Activated gamma-delta T cell treated with anti-CD3 and anti-CD28 coated beads, Interleukin-2, amount 50 U/mL, for 16 hours (primary cell): ENCODE data around the gene NRG2.
A peak's percentile ranks its signal among the peaks of the same experiment; 100 is the strongest.

ENCODE experiments used
- DNase-seq: peaks from one replicate; pipeline ENCODE4 v3.0.0-alpha.2; 2020; ENCODE audit warnings: low read depth

Gene NRG2

GRCh38 chr5:140042643-140043507, at the start of gene NRG2:
Gene NRG2 (minus strand): TSS chr5:140043299.
- DNase-seq: peak; percentile 21

DNA sequence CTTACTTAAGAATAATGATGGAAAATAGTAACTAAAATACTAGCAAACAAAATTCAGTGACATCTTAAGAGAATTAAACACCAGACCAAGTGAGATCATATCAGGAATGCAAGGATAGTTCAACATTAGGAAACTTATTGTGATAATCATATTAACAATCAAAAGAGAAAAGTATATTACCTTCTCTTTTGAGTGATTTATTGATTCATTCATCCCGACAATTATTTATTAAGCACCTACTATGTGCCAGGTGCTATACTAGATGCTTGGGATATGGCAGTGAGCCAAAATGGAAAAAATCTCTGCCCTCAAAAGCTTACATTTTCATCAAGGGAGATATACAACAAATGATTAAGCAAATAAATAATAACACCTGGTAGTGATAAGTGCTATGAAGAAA, 47.2 kb upstream of the NRG2 start:
- no peak for DNase-seq

- no peak for DNase-seq
Measured at GRCh38 chr5:140084541-140084940, 41.4 kb upstream of the NRG2 start.

DNA sequence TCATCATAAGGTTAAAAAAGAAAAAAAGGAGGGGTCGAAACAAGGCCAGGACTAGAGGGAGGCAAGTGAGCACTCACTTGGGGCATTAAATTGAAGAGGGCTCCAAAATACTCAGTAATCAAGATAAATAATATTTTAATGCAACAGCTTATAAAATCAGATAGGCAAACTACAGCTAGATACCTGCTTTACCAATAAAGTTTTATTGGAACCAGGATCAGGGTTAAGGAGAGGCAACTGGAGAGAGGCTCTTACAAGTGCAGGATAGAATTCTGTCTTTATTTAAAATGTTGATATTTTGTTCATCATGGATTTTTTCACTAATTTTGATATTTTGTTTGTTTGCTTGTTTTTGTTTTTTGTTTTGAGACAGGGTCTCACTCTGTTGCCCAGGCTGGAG, 40.6 kb upstream of the NRG2 start:
- no peak for DNase-seq

DNA sequence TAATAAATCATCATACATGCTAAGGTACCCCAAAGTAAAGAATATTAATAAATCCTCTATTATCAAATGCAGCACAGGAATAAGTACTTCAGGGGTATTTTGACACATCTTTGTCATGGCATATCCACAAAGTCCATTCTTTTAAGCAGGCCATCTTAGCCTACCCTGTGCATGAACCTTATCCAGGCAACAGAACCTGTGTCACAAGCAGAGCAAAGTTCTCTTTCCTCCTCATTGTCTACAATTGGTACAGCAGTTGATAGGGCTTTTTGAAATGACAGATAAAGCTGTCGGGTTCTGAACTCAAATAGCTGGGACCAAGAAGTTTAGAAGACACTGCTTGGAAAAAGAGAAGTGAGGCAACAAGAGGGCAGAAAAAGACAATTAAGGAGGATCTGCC, 40.0 kb upstream of the NRG2 start:
- no peak for DNase-seq

- DNase-seq: no peak
Measured at GRCh38 chr5:140076788-140077187, 33.7 kb upstream of the NRG2 start.

- no peak for DNase-seq
Measured at GRCh38 chr5:140076142-140076541, 33.0 kb upstream of the NRG2 start.

DNA sequence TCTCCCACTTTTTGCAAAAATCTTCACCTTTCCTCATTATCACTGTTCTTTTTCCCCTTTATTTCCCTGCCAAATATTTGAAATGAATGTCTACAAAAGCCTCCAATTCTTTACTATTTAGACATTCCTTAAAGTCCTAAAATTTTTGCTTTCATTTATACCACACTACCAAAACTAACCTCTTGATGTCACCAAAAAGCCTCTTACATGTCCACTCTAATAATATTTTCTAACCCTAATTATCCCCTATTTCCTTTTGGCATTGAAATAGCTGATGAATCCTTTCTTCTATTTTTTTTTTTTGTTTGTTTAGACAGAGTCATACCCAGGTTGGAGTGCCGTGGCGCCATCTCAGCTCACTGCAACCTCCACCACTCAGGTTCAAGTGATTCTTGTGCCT, 32.3 kb upstream of the NRG2 start:
- DNase-seq: no peak

GRCh38 chr5:140073296-140073695, 30.2 kb upstream of the NRG2 start:
- DNase-seq: no peak

DNA sequence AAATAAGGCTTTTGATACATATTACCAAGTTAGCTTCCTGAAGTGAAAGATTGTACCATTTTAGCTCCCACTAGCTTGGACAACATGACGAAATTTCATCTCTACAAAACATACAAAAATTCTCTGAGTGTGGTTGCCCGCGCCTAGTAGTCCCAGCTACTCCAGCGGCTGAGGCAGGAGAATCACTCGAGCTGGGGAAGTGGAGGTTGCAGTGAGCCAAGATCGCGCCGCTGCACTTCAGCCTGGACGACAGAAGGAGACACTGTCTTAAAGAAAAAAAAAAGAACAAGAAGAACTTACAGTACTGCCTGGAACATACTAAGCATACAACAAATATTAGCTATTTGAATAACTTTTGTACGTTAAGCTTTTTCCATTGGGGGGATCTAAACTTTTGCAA, 29.7 kb upstream of the NRG2 start:
- no peak for DNase-seq

GRCh38 chr5:140060816-140061215, 17.7 kb upstream of the NRG2 start:
- no peak for DNase-seq

- DNase-seq: no peak
Measured at GRCh38 chr5:140058212-140058932, 15.3 kb upstream of the NRG2 start.

DNA sequence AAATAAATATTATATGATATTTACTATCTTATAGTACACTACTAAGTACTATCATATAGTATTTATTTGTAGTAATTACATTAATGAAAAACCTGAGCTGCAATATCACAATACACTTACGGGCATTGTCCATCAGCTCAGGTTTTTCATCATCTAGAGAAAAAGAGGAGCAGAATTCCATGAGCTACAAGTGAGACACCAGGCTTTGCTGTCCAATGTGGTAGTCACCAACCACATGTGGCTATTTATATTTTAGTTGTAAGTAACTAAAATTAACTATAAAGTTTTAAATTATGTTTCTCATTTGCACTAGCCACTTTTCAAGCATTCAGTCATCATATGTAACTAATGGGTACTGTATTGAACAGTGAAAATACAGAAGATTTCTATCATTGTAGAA, 13.8 kb upstream of the NRG2 start:
- DNase-seq: no peak

- no peak for DNase-seq
Measured at GRCh38 chr5:140055152-140055551, 12.1 kb upstream of the NRG2 start.

DNA sequence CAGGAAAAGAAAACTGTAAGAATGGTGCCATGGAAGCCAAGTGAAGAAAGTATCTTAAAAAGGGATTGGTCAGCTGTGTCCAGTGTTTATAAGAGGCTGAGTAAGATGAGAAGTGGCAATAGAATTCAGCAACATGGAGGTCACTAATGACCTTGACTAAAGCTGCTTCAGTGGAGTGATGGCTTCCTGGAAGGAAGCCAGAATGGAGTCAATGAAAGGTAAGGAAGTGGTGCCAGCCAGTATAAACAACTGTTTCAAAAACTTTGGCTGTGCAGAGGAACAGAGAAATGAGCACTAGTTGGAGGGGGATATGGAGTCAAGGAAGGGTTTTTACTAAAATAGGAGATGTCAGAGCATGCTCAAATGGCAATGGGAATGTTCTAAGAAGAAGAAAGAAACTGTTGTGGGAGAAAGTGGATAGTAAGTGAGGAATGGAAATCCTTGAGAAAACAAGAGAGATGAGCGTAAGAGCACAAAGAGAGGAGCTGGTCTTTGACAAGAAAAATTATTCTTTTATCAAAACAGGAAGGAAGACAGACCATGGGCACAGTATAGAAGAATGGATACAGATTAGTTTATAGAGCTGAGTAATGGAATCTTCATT, 11.1 kb upstream of the NRG2 start:
- no peak for DNase-seq

- DNase-seq: no peak
Measured at GRCh38 chr5:140051950-140052349, 8.9 kb upstream of the NRG2 start.

- no peak for DNase-seq
Measured at GRCh38 chr5:140049713-140050112, 6.6 kb upstream of the NRG2 start.

DNA sequence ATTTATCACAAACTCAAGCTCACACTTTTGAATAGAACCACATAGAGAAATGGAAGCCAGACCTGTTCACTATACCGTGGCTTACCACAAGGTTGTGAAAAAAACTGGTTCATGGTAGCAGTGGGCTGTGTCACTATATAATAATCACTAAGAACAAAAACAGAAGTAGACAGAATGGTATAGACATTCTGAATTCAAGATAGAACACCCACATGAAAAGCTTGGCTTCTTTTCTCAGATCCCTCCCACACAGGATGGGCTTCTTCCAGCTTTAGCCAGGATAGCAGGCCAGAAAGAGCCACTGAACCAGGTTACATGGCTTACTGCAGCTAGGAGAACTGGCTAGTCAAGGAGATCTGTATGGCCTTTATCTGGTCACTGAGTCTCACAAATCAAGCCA, 6.1 kb upstream of the NRG2 start:
- no peak for DNase-seq

DNA sequence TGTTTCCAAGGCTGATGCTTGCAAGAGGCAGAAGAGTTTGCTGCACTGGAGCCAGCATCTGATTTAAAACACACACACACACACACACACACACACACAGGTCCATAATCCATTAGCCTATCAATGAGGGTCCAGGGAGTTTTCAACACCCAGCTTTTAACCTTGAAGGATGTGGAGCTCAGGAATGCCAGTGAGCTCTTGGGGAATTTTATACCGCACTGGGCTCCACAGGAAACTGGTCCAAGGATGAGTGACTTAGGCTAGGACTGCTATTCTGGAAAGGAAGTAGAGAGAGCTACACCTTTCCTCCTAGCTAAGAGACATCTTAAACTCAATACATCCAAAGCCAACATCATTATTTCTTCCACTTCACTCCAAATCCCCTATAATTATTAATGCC, 942 bp upstream of the NRG2 start:
- DNase-seq: no peak

DNA sequence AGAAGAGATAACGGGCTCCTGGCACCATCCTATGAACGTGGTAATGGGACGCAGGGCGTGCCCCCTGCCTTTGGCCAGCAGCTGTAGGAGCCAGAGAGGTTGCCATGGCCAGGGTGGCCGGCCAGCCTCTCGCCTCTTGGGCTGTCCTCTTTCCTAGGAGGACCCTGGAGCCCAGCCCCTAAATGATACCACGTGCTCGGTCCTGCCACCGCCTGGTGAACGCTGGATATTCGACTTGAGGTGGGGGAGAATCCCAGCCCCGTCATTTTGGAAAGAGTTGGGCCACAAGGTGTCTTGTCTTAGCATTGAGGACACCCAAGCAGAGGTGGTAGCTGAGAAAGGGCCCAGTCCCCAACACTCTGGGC, 391 bp upstream of the NRG2 start:
- DNase-seq: no peak

- DNase-seq: no peak
Measured at GRCh38 chr5:140042393-140042642, 781 bp downstream of the NRG2 start.

DNA sequence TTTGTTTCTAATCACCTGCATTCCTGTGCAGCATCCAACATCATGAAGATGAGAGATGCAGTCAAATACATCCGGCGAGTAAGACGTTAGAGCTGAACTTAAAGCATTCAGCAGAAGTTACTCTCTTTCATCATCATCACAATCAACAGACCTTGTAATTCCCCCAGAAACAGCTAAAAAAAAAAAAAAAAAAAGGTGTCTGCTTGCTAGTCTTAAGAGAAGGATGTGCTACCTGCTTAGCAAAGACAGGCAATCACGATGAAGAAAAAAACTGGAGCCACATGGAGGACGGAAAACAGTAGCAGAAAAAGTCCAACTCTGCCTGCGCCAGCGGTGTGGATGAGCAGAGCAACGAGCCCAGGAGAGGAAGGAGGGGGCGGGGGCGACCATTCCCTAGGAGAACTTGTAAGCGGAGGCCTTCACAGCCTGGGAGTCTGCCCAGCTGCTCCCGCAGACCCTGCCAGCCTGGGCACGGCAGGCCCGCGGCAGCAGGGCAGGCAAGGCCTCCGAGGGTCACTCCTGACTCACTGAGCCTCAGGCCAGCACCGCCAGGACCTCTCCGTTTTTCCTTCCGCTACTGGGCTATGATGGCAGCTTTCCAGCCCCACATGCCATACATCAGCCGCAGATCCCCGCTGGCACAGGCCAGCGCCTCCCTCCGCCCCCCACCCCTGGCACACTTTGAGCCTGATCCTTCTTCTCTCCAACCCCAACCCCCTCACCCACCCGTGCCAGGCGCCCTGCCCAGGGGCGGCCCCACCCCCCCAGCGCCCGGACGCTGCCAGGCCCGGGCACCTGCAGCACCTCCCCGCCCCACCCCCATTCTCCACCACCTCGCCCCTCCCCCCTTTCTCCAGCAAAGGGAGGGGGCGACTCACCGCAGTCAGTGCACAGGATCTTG, 1.4 kb downstream of the NRG2 start:
- no peak for DNase-seq

DNA sequence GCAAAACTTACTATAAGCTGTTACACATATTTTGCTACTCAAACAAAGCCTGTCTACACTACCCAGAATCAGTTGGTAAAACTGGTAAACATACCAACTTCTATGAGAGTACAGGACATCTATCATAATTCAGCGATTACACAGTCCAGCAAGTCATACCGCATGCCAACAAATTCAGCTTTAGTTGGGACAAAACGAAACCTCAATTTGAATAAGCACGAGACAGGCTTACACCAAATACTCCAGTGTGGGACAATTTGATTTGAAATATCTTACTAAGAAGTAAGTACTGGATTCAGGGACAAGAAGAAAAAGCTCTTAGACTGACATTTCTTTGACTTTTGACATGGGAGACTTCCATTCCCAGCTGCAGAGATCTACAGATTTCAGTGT, 2.0 kb downstream of the NRG2 start:
- no peak for DNase-seq
